NCI-H1105 (cell line): ENCODE results near the gene MITF.
"Not testable (repeated sequence)": the region's sequence is repeated elsewhere in the genome, so short reads cannot be mapped to it uniquely, and the experiment has no call there.

Source experiments
- DNase-seq: peaks from one replicate; lab custom pipeline; 2025; lab: John Stamatoyannopoulos, UW

MITF gene

GRCh38 chr3:69872783-69873378, 133.6 kb downstream of the MITF start:
- no peak for DNase-seq

- DNase-seq: no peak
Measured at GRCh38 chr3:69876073-69876472, 136.8 kb downstream of the MITF start.

GRCh38 chr3:69878254-69878653, 139.0 kb downstream of the MITF start:
- no peak for DNase-seq

- DNase-seq: no peak
Measured at GRCh38 chr3:69879051-69879450, 139.8 kb downstream of the MITF start.

GRCh38 chr3:69880069-69880640, 140.9 kb downstream of the MITF start:
- DNase-seq: no peak

- no peak for DNase-seq
Measured at GRCh38 chr3:69881051-69881450, 141.8 kb downstream of the MITF start.

GRCh38 chr3:69881756-69882428, 142.6 kb downstream of the MITF start:
- DNase-seq: no peak

- no peak for DNase-seq
Measured at GRCh38 chr3:69882560-69882959, 143.3 kb downstream of the MITF start.

- no peak for DNase-seq
Measured at GRCh38 chr3:69888040-69888942, 149.0 kb downstream of the MITF start.

- DNase-seq: no peak
Measured at GRCh38 chr3:69888943-69889315, 149.7 kb downstream of the MITF start.

GRCh38 chr3:69890084-69890483, 150.8 kb downstream of the MITF start:
- DNase-seq: no peak

- no peak for DNase-seq
Measured at GRCh38 chr3:69890691-69891090, 151.4 kb downstream of the MITF start.

GRCh38 chr3:69892706-69893105, 153.4 kb downstream of the MITF start:
- DNase-seq: no peak

GRCh38 chr3:69893274-69893673, 154.0 kb downstream of the MITF start:
- no peak for DNase-seq

- no peak for DNase-seq
Measured at GRCh38 chr3:69896095-69896494, 156.8 kb downstream of the MITF start.

GRCh38 chr3:69900331-69900730, 161.1 kb downstream of the MITF start:
- no peak for DNase-seq

- DNase-seq: no peak
Measured at GRCh38 chr3:69901802-69902201, 162.5 kb downstream of the MITF start.

- DNase-seq: no peak
Measured at GRCh38 chr3:69902386-69902785, 163.1 kb downstream of the MITF start.

GRCh38 chr3:69906351-69906966, 167.2 kb downstream of the MITF start:
- no peak for DNase-seq

GRCh38 chr3:69907554-69907953, 168.3 kb downstream of the MITF start:
- DNase-seq: no peak

GRCh38 chr3:69909859-69910258, 170.6 kb downstream of the MITF start:
- not testable (repeated sequence) for DNase-seq

- no peak for DNase-seq
Measured at GRCh38 chr3:69913422-69913821, 174.2 kb downstream of the MITF start.
